PC-9 (cell line): ENCODE measurements around the gene PDE8A. TPM values are rescaled to one million over a fixed set of nuclear protein-coding genes. Genes with fewer than 3 reads are reported as not detected.

Experiments used
- BruUV-seq: library from RNA; stranded (reverse); fragments of 400-500 nt; replicated peaks from 2 replicates; lab custom pipeline; 2021; lab: Mats Ljungman, UMichigan
- CTCF ChIA-PET: fragments of 300-600 bp; sonication (Branson Sonifier 250); formaldehyde crosslinking; loops from one replicate; lab custom pipeline; 2022; ENCODE audit warnings: antibody characterized with exemption; lab: Charles Lee
- POLR2A ChIA-PET: fragments of 300-600 bp; sonication (Branson Sonifier 250); formaldehyde crosslinking; loops from one replicate; lab custom pipeline; 2022; ENCODE audit warnings: antibody characterized with exemption; ENCODE audit not compliant: unreplicated experiment; lab: Charles Lee
- DNase-seq, 2 experiments: peaks; one replicate each; pipeline versions ENCODE4 v3.0.0 to v3.0.0-alpha.2; 2015 to 2022; ENCODE audit warnings: mixed read lengths in 1 of 2
- H2AFZ ChIP-seq: fragments of 200-600 bp; sonication (generic); 2 replicates; pipeline ENCODE4 v1.8.1; 2017; ENCODE audit warnings: antibody characterized with exemption
- H3F3A ChIP-seq: fragments of 200-600 bp; sonication (generic); 2 replicates; pipeline ENCODE4 v1.8.1; 2017; ENCODE audit warnings: antibody characterized with exemption, mild to moderate bottlenecking, low read depth; ENCODE audit not compliant: insufficient read depth
- H3K27ac ChIP-seq: fragments of 200-600 bp; sonication (generic); 2 replicates; pipeline ENCODE4 v1.6.1; 2016; ENCODE audit warnings: mixed run types
- H3K27me3 ChIP-seq: fragments of 200-600 bp; sonication (generic); 2 replicates; pipeline ENCODE4 v1.6.1; 2016; ENCODE audit warnings: low read depth, mixed run types; ENCODE audit not compliant: insufficient read depth
- H3K36me3 ChIP-seq: fragments of 200-600 bp; sonication (generic); 2 replicates; pipeline ENCODE4 v1.6.1; 2016; ENCODE audit warnings: low read depth, mixed run types
- H3K4me1 ChIP-seq: fragments of 200-600 bp; sonication (generic); replicated peaks from 2 replicates; pipeline ENCODE4 v1.6.1; 2016; ENCODE audit warnings: mixed run types; ENCODE audit not compliant: insufficient read depth
- H3K4me2 ChIP-seq: fragments of 200-600 bp; sonication (generic); 2 replicates; pipeline ENCODE4 v1.6.1; 2017; ENCODE audit warnings: mixed run types
- H3K4me3 ChIP-seq: fragments of 200-600 bp; sonication (generic); 2 replicates; pipeline ENCODE4 v1.6.1; 2016; ENCODE audit warnings: mixed run types
- H3K79me2 ChIP-seq: fragments of 200-600 bp; sonication (generic); 2 replicates; pipeline ENCODE4 v1.6.1; 2017; ENCODE audit warnings: low read depth, mixed run types
- H3K9me2 ChIP-seq: fragments of 200-600 bp; sonication (generic); 2 replicates; pipeline ENCODE4 v1.8.1; 2017; ENCODE audit warnings: mild to moderate bottlenecking; ENCODE audit not compliant: insufficient read depth
- H3K9me3 ChIP-seq: fragments of 200-600 bp; sonication (generic); 2 replicates; pipeline ENCODE4 v1.8.1; 2016; ENCODE audit warnings: low read depth; ENCODE audit not compliant: insufficient read depth
- H4K20me1 ChIP-seq: fragments of 200-600 bp; sonication (generic); 2 replicates; pipeline ENCODE4 v1.8.1; 2017; ENCODE audit not compliant: insufficient read depth
- CTCF ChIP-seq: fragments of 200-600 bp; sonication (generic); conservative IDR thresholded peaks from 2 replicates; pipeline ENCODE4 v1.6.1; 2017; ENCODE audit warnings: mixed run types, antibody characterized with exemption, mild to moderate bottlenecking, moderate library complexity
- EZH2 ChIP-seq: fragments of 200-600 bp; sonication (generic); IDR thresholded peaks from 2 replicates; pipeline ENCODE4 v1.8.0; 2017; ENCODE audit warnings: antibody characterized with exemption, low read depth
- intact Hi-C: fragments of 100-400 bp; cut with micrococcal nuclease; formaldehyde crosslinking; loops from one replicate; pipeline ENCODE4 v1.10.0; 2022; ENCODE audit not compliant: unreplicated experiment
- total RNA-seq: library from RNA; stranded (reverse); gene quantifications from 2 replicates; pipeline ENCODE4 v1.2.3, GENCODE V29; 2021

Gene PDE8A
- total RNA-seq, 1 experiment from 2014 or later = 47.3 TPM

DNA sequence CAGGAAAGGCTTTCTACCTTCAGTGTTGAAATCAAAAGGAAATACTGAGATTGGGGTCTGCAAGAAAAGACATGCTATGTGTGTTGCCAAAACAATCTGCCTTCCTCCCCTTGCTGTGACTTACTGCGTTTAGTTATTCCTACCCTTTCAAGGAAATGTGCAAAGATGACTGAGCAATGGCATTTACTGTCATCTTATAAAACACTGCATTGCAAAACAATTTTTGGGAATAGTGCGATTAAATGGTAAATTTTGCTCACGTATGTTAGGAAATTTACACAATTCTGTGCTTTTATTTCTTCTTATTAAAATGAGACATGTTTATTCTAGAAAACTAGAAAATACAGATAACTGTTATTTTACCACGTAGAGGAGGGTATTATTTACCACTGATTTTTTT is 45.8 kb downstream of the PDE8A start:
- no peak overlapping the region for H3K4me2 ChIP-seq

GRCh38 chr15:85028416-85028815 is 46.8 kb downstream of the PDE8A start:
- CTCF ChIA-PET = no interaction called here
- peaks cover 13% of the 10 kb centered on the region for H4K20me1 ChIP-seq
- no peaks in the 10 kb centered on the region for H3K9me3 ChIP-seq
- no peak overlapping the region for H2AFZ ChIP-seq
- no peak overlapping the region for H3K27ac ChIP-seq
- intact Hi-C loops = no loop called here
- peaks cover 20% of the 10 kb centered on the region; the same call in 1 of the 2 replicates for H3F3A ChIP-seq
- H3K4me1 ChIP-seq = peaks cover 35% of the 10 kb centered on the region
- no peaks in the 10 kb centered on the region for H3K36me3 ChIP-seq
- H3K27me3 ChIP-seq = no peaks in the 10 kb centered on the region
- TF ChIP-seq EZH2 (no peak), CTCF (no peak)
- POLR2A ChIA-PET = no interaction called here
- peaks cover 93% of the 10 kb centered on the region for H3K79me2 ChIP-seq
- no TSS peak for BruUV-seq
- H3K9me2 ChIP-seq = no peaks in the 10 kb centered on the region
- H3K4me2 ChIP-seq = no peak overlapping the region
- no peak for DNase-seq
- no peak overlapping the region for H3K4me3 ChIP-seq

More for the DNA sequence above, 45.8 kb downstream of the PDE8A start:
- intact Hi-C loops = no loop called here
- peaks cover 35% of the 10 kb centered on the region for H3K4me1 ChIP-seq
- ChIA-PET CTCF (no interaction called here), POLR2A (no interaction called here)
- no peaks in the 10 kb centered on the region for H3K36me3 ChIP-seq
- H3F3A ChIP-seq = peaks cover 20% of the 10 kb centered on the region; the same call in 1 of the 2 replicates
- DNase-seq = no peak
- peaks cover 93% of the 10 kb centered on the region for H3K79me2 ChIP-seq
- no peaks in the 10 kb centered on the region for H3K9me3 ChIP-seq
- no peak overlapping the region for H3K4me3 ChIP-seq
- TF ChIP-seq EZH2 = no peak
- TF ChIP-seq CTCF = no peak
- peaks cover 13% of the 10 kb centered on the region for H4K20me1 ChIP-seq
- H3K27me3 ChIP-seq = no peaks in the 10 kb centered on the region
- no peak overlapping the region for H2AFZ ChIP-seq
- BruUV-seq = no TSS peak
- no peak overlapping the region for H3K27ac ChIP-seq
- no peaks in the 10 kb centered on the region for H3K9me2 ChIP-seq

DNA sequence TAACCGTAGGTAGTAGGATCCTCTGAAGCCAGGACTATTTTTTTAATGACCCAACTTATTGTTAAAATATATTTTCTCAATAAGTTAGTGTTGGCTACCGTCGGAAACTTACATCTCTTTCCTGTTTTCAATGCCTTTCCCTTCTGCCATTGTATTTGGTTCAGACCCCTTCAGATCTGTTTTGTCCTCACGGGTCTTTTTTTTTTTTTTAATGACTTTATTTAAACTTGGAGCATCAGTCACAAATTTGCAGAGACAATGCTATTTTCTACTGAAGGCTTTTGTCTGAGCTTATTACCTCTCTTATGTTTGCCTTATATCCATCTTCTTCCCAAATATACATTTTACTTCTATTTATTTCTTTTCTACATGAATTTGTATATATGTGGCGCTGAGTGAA is 47.6 kb downstream of the PDE8A start:
- H3K4me2 ChIP-seq = no peak overlapping the region
- peaks cover 93% of the 10 kb centered on the region for H3K79me2 ChIP-seq
- no peak overlapping the region for H3K4me3 ChIP-seq
- peaks cover 32% of the 10 kb centered on the region for H3K4me1 ChIP-seq
- ChIA-PET CTCF (interaction anchor here (0.6 to 0.7 kb wide), 2 partner anchors 37 to 294 kb away, joined by 6 to 13 read pairs; no protein-coding TSS in a partner anchor), POLR2A (no interaction called here)
- no peaks in the 10 kb centered on the region for H3K27me3 ChIP-seq
- DNase-seq = no peak
- H3K9me3 ChIP-seq = no peaks in the 10 kb centered on the region
- H3K9me2 ChIP-seq = no peaks in the 10 kb centered on the region
- H4K20me1 ChIP-seq = peaks cover 13% of the 10 kb centered on the region
- intact Hi-C loops = no loop called here
- no peak for TF ChIP-seq CTCF
- no peak for TF ChIP-seq EZH2
- no TSS peak for BruUV-seq
- H3F3A ChIP-seq = peaks cover 20% of the 10 kb centered on the region; the same call in 1 of the 2 replicates
- H3K36me3 ChIP-seq = no peaks in the 10 kb centered on the region
- H2AFZ ChIP-seq = no peak overlapping the region
- no peak overlapping the region for H3K27ac ChIP-seq
